Fibroblast of skin of right biceps (primary cell): ENCODE measurements around the gene EYA2.

Experiments used
- DNase-seq: peaks from one replicate; pipeline ENCODE4 v3.0.0-alpha.2; 2013

EYA2 gene

DNA sequence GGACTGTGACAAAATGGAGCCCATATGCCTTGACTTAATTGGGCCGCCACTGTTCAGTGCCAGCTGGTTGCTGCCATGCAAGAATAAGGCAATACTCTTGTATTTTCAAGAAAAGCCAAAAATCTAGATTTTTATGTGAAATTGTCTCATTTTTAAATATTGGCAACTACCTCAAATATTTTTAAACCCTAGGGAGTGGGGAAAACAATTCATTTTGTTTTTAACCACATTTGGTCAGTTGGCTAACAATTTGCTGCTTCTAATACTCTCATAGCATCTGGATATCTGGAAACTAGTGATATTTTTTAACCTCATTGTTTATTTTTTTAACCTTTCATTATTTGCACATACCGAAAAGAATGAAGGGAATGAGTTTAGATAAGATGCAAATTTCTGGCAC lies 91.0 kb downstream of the EYA2 start:
- no peak for DNase-seq

DNA sequence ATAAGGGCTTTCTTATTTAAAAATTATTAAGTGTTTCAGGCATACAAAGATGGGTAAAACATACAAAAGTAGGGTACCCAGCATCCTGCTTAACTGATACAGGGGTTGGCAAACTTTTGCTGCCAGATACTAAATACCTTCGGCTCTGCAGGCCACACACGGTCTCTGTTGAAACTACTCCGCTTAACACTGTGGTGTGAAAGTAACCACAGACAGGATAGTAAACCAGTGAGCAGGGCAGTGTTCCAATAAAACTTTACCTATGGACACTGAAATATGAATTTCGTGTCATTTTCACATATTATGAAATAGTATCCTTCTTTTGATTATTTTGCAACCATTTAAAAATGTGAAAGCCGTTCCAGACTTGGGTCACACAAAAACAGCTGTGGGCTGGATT lies 92.4 kb downstream of the EYA2 start:
- DNase-seq: no peak

DNA sequence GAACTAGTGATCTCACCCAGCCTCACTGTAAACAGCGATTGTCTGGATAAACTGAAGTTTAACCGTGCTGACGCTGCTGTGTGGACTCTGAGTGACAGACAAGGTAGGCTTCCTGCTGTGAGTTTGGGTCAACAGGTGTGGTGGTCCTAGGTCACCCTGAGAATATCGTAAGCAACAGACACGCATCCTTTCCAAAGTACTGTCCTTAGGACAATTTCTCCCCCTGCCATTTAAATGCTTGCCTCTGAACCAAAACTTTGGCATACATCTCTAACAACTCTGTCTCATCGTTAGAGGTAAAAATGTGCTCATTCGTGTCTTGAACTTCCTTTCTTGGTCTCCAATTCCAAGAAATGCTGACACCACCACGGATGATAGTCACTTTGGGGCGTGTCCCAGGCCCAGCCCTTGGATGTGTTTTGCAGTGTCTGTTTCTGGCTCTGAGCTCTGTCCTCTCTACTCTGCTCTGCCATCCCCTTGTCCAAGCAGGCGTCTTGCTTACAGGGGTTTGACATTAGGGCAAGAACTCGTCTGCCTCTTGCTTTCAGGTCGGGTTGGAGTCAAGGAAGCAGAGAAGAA lies 95.5 kb downstream of the EYA2 start:
- DNase-seq: no peak

DNA sequence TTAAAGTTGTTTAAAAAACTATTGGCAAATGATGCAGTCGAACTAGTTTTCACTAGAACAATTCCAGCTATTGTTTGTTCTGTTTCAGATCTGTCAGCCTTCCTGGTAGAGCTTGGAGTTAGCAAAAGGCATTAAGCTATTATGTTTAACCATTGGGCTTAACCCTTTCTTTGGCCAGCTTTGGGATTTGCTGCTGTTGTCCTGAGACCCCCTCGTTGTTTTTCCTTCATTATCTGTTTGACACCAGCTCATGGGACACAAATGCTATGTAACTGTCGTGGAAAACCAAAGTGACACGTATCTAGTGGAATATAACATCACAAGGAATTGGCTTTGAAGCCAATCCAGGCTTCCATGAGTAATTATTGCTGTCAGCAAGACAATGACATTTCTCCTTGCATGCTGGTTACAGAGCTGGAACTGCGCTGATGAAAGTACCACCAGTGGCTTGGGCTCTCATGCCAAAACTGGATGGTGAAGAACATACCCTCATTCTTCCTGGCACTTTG lies 96.0 kb downstream of the EYA2 start:
- no peak for DNase-seq

DNA sequence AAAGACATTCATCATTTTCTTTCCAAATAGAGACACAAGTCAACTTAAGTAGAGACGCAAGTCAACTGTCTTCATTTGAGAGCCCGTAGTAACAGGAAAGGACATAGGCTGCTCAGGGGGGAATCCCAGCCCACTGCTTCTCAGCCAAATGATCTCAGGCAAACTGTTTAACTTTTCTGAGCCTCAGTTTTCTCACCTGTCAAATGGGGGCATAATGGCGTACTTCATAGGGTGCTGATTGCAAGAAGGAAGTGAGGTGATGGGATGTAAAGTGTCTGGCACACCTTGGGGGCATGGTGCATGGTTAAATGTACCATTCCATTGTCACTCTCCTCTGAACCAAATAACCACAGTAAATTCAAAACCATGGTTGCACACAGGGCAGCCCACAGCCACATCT lies 96.5 kb downstream of the EYA2 start:
- no peak for DNase-seq

DNA sequence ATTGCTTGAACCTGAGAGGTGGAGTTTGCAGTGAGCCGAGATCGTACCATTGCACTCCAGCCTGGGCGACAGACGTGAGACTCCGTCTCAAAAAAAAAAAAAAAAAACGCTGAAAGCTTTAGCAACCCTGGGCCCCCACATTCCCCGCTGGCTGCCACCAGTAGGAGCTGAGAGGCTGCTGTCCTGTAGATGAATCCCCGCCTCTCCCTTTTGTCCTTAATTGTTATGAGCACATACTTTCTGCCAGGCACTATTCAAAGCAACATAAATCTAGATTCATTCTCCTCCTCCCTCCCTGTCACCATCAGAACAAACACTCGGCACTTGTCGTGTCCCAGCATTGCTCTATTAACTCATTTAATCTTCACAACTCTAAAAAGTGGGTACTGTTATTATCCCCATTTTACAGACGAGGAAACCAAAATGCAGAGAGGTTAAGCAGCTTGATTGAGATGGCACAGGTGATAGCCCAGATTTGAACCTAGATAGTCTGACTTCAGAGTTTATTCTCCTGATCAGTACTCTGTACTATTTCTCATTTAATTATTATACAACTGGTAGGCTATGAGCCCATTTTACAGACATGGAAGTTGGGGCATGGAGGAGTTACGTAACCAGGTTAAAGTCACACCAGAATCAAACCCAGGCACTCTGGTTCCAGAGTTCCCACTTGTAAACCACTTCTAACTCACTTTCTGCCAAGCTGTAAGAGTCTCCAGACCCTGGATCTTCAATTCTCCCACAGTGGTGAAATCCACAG lies 97.4 kb downstream of the EYA2 start:
- no peak for DNase-seq

DNA sequence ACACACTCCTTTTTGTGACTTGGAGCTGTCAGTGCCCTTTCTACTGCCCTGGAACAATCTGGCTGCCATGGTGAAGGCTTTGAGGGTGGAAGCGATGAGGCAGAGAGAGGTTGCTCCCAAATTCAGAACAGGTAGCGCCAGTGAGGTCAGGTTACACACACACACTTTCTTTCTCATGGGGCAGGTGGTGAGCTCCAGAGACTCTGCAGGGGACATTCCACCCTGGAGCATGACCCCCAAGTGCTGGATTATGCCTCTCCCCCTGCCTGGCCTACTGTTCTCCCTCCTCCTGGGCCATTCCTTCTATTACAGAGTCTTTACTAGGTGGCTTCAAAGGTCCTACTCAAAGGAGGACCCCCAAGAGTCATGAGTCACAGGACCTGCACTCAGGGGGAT lies 98.0 kb downstream of the EYA2 start:
- no peak for DNase-seq

DNA sequence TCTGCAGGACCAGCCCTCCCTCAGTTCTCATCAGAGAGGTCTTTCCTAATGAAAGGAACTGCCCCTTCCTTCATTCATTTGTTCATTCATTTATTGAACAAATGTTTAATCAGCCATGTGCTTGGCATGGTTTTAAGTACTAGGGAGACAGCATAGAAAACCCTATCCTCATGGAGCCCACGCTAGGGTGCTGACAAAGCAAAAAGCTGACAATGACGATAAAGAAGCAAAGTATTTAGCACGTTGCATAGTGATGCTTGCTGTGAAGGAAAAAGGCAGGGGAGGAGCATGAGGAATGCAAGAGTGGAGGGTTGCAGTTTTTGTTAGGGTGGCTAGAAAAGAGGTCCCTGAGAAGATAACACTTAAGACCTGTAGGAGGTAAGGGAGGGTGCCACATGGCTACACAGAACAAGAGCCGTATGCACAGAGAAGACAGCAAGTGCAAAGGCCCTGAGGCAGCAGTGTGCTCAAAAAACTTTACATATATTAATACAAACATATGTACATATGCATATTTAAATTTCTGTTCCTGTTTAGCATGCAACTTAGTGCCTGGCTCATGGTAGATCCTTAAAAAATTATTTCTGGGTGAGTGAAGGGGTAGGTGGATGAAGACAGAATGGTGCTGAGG lies 98.9 kb downstream of the EYA2 start:
- no peak for DNase-seq

DNA sequence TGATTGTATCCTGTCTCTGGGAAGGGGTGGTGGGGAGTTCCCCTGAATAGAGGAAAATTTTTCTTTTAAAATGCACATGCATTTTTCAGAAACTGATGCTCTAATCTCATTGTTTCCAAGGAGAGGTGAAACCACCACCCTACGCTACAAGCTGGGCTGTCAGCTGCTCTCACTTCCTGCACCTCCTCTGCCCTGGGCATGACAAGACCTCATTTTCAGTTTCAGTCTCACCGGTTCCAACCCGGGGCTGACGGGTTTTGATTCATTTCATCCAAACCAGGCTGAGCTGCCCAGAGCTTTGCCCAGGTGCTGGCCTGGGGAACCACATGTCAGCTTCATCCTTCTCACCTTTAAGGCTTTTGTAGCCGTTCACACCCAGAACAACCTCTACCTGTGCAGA lies 99.7 kb downstream of the EYA2 start:
- DNase-seq: no peak

DNA sequence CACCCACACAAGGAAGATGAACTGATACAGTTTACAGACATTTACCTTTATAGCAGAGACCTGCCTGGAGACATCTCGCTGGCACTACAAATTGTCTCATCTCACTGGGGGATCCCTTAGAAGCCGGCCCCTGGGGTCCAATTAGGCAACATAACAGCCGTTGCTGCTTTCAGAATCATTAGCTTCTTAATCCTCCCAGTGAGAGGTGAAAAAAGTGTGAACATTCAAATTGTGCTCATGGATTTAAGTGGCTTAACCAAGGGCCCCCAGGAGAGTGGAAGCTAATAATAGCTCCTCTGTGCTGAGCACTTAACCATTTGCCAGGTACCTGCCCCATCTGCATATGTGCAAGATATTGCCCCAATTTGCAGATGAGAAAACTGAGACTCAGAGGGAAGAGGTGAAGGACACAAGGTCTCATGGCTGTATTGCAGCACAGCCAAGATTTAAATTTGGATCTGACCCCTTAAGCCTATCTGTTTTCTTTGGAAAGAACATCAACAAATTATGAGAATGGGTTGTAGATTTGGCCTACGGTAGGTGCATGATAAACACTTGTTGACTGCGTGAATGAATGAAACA lies 101.0 kb downstream of the EYA2 start:
- no peak for DNase-seq

DNA sequence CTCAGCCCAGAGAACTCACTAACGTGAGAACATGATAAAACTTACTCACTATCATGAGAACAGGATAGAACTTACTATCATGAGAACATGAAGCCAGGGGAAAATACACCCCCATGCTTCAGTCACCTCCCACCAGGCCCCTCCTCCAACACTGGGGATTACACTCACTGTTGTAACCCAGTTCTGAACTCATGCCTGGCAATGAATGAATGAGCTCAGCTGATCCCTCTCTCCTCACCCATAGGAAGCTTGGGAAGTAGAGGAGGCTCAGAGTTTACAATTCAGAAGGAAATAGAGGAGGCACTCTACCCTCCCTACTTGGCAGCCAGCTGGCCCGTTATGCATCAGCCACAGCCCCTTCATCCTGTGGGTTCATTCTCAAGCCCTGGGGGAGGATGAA lies 102.5 kb downstream of the EYA2 start:
- no peak for DNase-seq

DNA sequence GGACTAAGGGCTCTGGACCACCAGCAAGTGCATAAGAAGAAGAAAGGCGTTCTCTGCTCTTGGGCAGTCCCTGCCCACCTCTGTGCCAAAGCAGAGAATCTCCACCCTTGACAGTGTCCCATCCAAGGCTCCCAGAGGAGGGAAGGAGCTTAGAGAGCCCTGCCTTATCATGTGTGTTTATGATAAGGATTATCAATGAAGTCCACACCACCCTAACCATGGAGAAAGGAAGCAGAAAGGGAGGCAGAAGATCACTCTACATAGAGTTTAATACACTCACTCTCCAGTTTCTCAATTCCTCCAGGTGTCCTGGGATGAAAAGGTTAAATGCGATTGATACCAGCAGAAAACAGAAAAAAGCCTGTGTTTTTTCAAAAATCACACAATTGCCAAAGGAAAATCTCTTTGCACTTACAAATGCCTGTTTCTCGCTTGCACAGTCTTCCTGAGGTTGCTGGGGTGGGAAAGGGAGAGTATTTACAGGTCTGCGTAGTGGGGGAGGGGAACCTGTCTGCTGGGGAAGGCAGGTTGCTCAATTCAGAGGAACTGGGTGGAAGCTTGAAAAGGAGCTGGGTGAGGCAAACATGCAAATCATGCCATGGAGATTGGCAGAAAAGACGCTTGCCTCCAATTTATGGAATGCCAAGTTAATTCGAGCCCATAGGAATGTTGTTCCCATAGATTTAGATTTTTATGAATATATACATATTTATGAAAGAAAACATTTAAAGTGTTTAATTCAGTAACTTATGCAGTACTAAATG lies 104.0 kb downstream of the EYA2 start:
- DNase-seq: no peak

DNA sequence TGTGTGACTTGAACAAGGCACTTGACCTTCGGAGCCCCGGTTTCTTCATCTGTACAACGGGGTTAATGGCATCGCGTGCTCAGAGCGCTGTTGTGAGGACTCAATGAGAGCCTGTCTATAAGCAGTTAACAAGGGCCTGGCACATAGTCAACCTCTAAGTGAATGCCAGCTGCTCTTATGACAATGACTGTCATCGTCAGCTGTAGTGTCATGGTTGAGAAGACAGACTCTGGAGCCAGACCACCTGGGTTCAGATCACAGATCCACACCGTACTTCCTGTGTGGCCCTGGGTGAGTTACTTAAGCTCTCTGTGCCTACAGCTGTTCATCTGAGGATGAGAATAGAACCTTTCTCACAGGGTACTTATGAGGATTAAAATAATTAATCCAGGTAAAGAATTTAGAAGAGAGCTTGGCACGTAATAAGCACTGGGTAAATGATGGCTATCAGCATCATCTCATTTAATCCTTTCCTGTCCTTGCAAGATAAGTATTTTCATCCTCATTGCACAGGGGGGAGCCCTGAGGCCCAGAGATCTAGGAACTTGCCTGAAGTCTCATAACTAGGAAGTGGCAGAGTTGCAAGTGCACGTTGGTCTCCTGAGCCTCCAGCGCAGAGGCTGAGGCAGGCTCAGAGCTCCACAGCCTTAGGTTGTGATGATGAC lies 105.3 kb downstream of the EYA2 start:
- DNase-seq: no peak

DNA sequence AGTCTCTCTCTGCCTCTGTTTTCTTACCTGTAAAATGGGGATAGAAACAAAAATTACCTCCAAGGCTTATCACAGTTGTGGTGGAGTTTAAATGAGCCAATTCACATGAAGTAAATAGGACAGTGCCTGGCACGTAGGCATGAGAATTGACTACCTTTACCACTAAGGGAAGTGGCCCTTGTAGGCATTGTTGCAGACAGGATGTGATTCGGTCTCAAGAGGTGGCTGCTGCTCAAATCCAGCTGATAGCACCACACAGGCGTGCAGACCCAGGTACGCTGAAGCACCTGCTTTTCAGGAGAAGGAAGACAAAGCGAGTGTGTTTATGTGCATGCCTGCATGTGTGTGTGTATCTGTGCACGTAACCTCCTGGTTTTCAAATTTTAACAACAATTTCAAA lies 108.6 kb downstream of the EYA2 start:
- DNase-seq: no peak

DNA sequence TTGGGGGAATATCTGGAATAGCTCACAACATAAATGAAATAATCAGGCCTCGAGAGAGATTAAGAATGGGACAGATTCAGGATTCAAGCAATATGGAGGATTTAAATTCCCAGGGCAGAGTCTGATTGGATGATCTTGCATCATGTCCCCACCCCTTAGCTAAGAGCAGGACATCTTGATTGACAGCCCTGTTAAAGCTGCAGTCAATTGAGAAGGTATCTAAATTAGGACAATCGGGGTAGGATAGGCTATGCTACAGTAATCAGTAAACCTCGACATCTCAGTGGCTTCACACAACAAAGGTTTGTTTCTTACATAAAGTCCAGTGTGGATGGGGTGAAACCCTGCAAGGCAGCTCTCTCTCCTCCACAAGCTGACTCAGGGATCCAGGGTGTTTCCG lies 109.5 kb downstream of the EYA2 start:
- DNase-seq: no peak

DNA sequence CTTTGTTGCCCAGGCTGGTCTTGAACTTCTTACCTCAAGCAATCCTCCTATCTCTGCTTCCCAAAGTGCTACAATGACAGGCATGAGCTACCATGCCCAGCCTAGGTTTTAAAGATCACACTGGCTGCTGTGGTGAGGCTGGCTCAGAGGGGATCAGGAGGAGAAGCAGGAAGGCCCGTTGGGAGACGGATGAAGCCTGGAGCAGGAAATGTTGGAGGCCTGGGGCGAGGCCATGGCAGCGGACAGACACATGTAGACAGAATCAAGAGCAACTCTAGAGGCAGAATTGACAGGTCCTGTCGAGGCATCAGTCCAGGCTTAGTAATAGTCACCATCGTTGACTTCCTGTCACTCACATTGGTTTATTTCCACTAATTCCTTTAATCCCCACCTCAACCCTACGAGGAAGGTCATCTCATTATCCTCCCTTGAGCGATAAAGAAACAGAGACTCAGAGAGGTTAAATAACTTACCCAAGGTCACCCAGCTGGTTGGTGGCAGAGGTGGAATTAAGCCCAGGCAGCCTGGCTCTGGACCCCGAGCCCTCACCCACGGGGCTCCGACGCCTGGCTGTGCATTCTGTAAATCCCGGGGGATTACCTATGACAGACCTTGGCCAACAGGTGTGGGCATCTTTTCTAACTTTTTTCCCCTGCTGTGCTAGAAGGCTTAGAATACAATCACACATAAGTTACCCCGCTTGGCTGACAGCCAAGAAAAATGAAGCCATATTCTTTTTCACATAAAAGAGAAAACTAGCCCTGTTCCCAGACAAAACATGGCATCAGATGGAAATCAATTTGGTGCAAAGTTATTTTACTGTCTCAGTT lies 113.4 kb downstream of the EYA2 start:
- DNase-seq: no peak

DNA sequence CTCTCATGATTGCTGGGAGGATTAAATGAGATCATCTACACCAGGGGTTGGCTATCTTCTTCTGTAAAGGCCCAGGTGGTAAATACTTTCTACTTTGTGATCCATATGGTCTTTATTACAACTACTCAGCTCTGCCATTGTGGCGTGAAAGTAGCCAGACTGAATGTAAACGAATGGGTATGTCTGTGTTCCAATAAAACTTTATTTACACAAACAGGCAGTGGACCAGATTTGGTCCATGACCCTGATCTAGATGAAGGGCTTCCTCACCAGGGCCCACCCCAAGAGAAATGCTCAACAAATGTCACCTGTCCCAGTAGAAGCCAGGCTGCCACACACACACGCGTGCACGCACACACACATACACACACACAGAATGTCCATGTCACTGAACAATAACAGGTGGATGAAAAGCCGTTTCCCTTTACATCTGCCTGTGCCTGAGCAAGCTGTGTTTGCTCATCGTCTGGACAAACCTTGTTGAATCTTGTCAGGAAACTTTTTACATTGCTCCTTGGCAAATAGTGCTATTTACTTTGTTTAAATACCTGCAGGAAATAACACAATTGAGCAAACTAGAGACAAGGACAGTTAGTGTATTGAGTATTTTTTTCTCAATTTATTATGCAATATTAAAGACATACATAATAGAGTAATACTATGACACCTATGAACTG lies 114.3 kb downstream of the EYA2 start:
- no peak for DNase-seq

DNA sequence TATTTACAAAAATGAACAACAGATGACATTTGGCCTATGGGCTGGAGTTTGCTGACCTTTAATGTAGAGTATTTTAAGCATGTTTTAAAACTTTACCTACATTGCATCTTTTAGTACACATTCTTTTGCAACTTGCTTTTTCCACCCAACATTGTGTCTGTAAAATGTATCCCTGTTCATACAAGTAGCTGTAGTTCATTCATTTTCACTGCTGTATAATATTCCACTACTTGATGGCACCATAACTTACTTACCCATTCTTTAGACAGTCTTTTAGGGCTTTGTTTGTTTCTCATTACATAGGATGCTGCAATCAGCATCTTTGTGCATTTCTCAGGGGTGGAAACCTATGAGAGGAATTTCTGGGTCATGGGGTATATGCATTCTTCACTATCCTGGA lies 115.1 kb downstream of the EYA2 start:
- no peak for DNase-seq

DNA sequence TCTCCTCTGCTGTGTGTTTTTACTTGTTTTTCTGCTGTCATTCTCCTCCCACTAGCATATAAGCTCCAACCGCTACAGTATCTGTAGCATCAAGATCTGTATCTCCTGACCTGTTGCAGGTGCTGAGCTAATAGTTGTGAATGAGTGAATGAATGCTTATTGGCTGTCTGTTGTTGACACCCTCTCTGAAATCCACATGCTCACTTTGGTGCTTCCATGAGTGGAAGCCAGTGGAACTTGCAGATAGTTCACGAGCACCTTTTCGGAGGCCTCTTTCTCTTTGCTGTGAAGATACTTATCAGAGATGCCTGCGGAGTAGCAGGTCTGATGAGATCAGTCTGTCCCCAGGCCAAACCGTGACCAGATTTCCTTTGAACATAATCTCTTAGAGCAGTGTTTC lies 117.3 kb downstream of the EYA2 start:
- no peak for DNase-seq

DNA sequence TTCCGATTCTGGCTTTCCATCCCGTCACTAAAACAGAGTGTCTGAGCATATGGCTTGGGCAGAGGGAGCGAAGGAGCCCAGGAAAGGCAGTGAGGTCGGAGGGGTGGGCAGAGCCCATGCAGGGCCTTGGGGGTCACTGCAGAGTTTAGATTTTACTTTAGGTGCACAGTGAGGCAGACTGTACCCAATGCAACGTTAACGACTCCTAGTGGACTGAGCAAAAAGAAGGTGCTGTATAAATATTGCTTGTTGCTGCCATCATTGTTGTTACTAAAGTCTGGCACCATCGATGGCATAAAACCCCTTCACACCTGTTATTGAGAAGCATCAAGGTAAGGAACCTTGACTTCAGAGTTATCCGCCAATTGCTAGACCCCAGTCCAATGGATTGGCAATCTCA lies 119.0 kb downstream of the EYA2 start:
- no peak for DNase-seq

DNA sequence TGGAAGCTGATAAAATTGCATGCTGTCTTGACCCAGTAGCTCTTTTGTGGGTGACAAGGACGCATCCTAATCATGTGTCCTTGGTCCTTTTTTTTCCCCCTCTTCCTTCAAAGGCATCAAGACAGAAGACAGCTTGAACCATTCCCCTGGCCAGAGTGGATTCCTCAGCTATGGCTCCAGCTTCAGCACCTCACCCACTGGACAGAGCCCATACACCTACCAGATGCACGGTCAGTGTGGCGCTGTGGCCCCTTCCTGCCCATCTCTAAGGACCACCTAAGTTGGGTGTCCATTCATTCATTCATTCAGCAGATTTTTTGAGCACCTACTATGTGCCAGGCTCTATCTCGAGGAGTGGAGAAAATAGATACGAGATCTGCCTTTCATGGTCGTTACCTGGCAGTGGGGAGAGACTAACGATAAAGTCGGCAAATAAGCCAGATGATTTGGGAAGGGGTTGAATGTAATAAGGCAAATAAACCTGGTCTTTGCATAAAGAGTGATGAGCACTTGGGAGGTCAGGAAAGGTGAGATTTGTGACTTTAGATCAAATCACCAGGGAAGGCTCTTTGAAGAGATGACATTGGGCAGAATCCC lies 121.5 kb downstream of the EYA2 start:
- no peak for DNase-seq
